C4-2B (cell line): ENCODE data around the gene EFHB.
"Not testable (repeated sequence)": the region's sequence is repeated elsewhere in the genome, so short reads cannot be mapped to it uniquely, and the experiment has no call there.

Source experiments
- H3K27ac ChIP-seq: fragments of 450-650 bp; 2 replicates; pipeline ENCODE4 v1.5.1; 2017
- CTCF ChIP-seq: fragments of 450-650 bp; conservative IDR thresholded peaks from 2 replicates; pipeline ENCODE4 v1.5.1; 2017; ENCODE audit warnings: mild to moderate bottlenecking
- ZFX ChIP-seq: fragments of 450-650 bp; IDR thresholded peaks from 2 replicates; pipeline ENCODE4 v1.6.1; 2017

EFHB gene

GRCh38 chr3:19959505-19959904 lies 25.5 kb upstream of the EFHB start:
- no peak for TF ChIP-seq ZFX
- TF ChIP-seq CTCF = no peak
- H3K27ac ChIP-seq = no peak overlapping the region

GRCh38 chr3:19957354-19957753 lies 23.3 kb upstream of the EFHB start:
- H3K27ac ChIP-seq = not testable (repeated sequence)

- TF ChIP-seq ZFX (no peak), CTCF (no peak)
- H3K27ac ChIP-seq = no peak overlapping the region
These were observed 20.7 kb upstream of the EFHB start for GRCh38 chr3:19954676-19955075.

- TF ChIP-seq ZFX = no peak
- no peak for TF ChIP-seq CTCF
- H3K27ac ChIP-seq = no peak overlapping the region
These were observed 16.3 kb upstream of the EFHB start for GRCh38 chr3:19950316-19950715.

- TF ChIP-seq ZFX (no peak), CTCF (no peak)
- peak overlapping the region; percentile 87 for H3K27ac ChIP-seq
These were observed 14.2 kb upstream of the EFHB start for GRCh38 chr3:19948226-19948591.

GRCh38 chr3:19947549-19948225 lies 13.7 kb upstream of the EFHB start:
- H3K27ac ChIP-seq = peak overlapping the region; percentile 87
- TF ChIP-seq ZFX = peak; percentile 73
- no peak for TF ChIP-seq CTCF

GRCh38 chr3:19946832-19947548 lies 13.0 kb upstream of the EFHB start, which contains the start of gene RAB5A:
TSS of gene RAB5A (plus strand) at chr3:19947097. CDS start at chr3:19950899, 3,802 bp downstream.
- no peak for TF ChIP-seq CTCF
- TF ChIP-seq ZFX = no peak
- peak within 1 kb of the TSS; percentile 87 for H3K27ac ChIP-seq
